GM18858 (cell line): Measurements from ENCODE around the gene DCUN1D1.

Source experiments
- ATAC-seq: cut with Tn5 transposase; IDR thresholded peaks from one replicate; pipeline ENCODE4 v1.9.1; 2021; ENCODE audit not compliant: unreplicated experiment

Gene DCUN1D1

DNA sequence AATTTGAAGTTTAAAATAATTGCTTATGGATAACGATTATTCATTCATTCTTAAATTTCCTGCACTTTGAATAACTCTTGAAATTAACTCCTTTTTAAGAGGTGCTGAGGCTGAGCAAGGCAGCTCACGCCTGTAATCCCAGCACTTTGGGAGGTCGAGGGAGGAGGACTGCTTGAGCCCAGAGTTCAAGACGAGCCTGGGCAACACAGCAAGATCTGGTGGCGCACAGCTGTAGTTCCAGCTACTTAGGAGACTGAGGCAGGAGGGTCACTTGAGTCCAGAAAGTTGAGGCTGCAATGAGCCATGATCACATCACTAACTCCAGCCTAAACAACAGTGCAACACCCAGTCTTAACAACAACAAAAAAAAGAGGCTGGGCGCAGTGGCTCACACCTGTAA lies 8.0 kb downstream of the DCUN1D1 start:
- no peak for ATAC-seq

DNA sequence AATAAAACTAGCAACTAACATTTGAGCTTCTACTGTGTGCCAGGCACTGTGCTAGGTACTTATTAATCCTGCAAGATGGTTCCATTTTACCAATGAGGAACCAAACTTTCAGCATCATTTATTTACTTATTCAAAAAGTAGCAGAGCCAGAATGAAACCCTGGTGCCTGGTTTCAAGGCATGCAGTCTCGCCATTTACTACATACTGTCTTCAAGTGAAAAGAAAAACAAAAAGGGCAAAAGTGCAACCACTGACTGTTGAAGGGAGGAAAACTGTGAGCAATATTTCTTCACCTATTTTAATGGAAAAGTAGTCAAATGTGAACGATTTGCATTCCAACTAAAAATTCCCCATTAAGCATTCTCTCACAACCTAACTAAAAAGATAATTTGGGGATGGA lies 8.7 kb downstream of the DCUN1D1 start:
- peak; percentile 46 for ATAC-seq

DNA sequence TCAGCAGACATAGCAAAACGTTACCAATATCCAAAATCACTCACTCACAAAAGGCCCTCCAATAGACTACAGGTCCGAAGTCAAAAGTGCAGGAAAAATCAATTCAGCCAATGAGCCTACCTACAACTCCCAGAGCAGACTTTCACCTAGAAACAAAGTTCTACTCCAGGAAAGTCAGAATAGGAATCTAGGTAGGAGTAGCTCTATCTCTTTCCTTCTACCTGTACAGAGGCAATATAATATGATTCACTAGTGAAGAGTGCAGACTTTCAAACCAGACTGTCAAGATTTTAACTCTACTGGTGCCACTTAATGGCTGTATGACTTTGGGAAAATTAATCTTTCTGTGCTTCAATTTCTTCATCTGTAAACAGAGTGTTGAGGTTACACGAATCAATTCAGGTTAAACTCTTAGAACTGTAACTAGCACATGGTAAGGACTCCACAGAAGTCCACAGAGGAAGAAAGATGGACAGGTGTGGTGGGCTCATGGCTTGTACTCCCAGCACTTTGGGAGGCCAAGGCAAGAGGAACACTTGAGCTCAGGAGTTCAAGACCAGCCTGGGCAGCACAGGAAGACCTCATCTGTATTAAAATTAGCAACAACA lies 9.4 kb downstream of the DCUN1D1 start:
- no peak for ATAC-seq

DNA sequence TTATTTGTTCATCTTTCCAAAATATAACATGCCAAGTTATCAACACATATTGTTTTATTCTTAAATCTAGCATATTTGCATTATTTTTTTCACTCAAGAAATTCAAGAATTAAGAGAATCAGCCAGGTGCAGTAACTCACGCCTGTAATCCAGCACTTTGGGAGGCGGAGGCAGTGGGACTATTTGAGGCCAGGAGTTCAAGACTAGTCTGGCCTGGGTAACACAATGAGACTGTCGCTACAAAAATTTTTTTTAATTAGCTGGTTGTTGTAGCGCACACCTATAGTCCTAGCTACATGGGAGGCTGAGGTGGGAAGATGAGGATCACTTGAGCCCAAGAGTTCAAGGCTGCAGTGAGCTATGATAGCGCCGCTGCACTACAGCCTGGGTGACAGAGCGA lies 10.5 kb downstream of the DCUN1D1 start:
- ATAC-seq: no peak

DNA sequence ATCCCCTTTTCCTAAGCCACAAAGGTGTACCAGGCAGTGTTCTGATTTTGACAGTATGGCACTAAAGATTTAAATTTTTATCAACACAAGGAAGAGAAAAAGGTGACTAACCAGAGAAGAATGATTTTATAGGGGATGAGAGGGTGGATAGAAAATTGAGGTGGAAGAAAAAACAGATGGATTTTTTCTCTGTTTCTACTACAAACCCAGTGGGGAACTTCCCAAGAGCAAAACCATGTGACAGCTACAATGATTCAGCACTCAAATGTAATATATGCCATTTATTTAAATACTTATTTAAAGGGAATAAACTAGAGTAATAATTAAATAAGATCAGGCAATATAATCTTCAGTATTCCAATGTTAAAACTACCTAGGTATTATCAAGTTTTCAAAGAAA lies 11.1 kb downstream of the DCUN1D1 start:
- ATAC-seq: no peak

DNA sequence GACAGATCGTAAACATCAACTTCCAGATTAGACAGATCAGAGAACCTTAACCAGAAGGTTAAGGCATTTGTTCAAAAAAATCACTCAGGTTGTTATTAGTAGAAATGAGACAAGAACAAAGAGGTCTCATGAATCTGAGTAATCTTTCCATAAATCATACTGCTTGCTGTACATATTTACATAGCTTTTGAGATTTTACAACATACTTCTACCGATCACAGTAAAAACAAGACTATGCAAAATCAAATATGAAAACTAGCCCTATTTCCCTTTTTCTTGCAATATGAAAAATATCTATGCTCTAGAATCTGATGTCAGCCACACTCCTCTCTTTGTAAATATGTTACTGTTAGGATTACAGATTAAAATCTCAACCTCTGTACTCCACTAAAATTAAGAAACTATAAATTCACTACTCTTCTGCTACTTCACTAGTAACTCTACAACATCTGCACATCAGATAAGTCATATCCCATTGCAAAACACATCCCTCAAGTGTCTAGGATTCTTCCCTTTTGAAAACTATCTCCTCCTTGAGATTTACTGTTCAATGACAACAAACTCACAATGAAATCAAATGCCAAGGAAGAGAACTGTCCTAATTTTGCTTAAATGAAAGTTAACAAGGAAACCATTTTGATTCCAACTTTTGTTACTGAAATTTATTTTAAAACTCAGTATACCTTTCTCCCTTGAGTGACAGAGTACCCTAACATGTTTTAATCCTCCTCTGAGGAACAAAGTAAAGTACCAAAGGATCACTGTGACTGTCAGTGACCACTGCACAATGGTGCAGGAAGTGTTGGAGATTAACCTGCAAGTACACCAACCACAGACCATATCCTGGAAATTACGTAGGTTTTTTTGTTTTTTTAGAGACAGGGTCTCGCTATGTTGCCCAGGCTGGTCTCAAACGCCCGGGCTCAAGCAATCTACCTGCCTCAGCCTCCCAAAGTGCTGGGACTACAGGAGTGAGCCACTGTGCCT lies 12.8 kb downstream of the DCUN1D1 start:
- ATAC-seq: peak; percentile 65

DNA sequence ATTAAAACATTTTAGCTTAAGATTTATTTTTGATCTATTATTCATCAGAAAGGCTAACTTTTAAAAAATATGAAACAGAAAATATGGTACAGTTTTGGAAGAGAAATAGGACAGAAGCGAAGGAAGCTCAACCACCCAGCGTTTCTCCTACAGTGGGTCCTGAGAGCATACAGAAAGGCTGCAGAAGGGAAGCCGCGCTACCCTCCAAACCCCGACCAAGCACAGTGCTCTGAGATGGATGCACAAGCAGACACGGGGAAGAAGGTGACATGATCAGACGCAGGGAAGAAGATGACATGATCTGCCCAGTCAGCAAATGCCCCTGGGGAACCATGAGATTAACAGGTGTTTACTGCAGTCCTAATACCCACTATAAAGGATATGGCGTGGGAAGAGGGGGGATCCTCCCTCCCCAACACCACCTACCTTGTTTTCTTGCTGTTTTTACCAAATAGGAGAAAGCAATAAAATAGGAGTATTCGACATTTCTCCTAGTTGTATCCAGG lies 14.4 kb downstream of the DCUN1D1 start:
- ATAC-seq: no peak

DNA sequence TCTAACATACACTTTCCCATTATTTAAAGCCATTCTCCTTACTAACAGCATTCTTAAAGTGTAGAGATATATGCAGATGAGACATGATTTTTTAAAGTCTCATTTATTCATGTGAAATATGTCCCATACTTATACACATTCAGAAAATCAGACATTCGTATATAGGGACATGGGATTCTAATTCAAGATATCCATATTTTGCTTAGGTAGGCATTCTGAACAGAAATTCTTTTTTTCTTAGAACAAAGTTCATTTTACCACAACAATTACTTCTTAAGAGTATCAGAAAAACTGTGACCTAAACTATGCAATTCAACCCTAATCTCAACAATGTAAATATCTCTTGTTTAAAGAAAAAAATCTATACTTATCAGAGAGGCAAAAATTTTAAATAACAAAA lies 16.2 kb downstream of the DCUN1D1 start:
- no peak for ATAC-seq

DNA sequence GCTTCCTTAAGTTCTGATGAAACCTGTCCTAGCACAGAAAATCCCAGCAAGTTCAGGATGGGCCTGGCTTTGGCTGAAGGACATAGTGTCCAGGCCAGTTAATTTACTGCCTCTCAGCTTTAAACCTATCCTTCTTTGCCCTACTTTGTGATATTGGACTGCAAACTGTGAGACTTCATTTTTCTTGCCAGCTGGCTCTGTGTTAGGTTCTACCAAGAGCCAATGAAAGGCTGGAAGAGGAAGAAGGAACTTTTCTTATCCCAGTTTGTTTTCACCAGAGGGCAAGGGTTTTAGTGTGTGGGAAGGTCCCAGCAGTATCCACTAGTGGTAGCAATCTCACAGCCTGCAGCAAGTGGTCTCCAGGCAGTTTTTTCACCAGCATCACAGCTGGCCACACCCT lies 18.2 kb downstream of the DCUN1D1 start:
- no peak for ATAC-seq

DNA sequence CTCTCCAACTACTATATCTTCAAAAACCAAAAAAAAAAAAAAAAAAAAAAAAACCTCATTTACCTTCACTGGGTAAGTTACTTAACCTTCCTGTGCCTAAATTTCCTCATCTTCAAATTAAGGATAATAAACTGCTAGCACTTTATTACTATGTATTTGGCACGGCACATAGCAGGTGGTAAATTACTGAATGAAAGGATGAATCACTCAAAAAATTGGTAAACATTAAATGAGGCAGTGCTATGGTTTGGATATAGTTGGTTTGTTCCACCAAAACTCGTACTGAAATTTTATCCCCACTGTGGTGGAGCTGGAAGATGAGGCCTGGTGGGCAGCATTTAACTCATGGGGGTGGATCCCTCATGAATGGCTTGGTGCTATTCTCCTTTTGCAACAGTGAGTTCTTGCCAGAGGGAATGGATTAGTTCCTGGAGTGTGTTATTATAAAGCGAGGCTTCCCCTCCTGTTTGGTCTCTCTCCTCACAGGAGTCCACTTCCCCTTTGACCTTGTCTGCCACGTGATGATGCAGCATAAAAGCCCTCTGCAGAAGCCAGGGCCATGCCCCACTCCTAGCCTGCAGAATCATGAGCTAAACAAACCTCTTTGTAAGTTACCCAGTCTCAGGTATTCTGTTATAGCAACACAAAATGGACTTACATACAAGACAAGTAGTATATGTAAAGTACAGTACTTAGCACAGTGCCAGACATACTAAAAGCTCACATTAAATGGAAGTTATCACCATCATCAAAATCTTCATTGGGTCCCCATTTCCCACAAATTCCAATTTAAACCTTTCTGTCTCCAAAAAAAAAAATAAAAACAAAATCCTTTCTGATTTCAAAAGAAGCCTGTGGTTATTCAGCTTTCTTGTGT lies 20.6 kb downstream of the DCUN1D1 start:
- no peak for ATAC-seq

DNA sequence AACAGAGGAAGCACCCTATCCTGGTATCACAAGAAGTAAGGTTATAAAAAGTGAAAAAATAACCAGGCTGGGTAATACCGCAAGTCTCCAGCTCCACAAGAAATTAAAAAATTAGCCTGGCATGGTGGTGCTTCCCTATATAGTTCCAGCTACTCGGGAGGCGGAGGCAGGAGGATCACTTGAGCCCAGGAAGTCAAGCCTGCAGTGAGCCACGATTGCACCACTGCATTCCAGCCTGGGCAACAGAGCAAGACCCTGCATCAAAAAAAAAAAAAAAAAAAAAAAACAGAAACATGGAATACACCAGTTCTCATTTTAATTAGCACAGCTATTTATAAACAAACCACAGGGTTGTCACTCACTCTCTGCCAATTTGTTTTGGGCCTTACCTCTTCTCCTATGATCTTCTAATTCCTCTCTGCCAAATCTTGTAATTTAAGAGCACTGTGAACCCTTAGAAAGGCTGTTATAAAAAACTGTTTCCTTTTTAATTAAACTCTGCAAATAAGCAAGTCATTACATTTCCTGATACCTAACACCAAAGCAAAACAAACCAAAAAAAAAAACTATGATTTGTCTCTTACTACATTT lies 22.6 kb downstream of the DCUN1D1 start:
- no peak for ATAC-seq

DNA sequence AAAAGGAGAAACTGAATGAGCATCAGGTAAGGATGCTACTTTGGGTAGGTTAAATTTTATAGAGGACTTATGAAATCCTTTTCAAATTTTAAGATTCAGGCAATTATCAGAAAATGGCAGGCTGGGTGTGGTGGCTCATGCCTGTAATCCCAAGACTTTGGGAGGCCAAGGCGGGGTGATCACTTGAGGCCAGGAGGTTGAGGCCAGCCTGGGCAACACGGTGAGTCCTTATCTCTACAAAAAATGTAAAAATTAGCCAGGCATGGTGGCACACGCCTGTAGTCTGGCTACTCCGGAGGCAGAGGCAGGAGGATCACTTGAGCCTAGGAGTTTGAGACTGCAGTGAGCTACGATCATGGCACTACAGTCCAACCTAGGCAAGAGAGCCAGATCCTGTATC lies 23.1 kb downstream of the DCUN1D1 start:
- no peak for ATAC-seq

DNA sequence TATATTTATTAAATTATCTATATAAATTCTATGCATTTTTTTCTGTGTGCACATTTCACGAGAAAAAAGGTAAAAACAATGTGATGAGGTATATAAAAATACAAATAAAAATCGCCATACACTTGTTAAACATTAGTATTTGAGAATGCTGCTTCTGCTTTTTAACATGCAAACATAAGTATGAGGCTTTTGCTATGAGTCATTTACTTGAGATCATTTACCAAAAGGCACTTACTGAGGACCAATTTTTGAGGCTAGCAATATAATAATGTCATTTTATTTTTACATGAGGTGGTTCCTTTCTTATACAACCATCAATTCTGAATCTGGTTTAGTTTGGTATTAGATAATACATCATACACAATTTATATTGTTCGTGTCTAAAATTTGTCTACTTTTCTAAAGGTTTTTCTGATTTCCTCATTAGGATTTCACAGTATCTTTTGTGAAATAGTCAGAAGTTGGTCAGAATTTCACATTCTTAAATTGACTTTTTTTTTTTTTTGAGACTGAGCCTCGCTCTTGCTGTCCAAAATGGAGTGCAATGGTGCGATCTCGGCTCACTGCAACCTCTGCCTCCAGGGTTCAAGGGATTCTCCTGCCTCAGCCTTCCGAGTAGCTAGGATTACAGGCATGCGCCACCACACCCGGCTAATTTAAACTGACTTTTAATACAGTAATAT lies 25.6 kb downstream of the DCUN1D1 start:
- ATAC-seq: peak; percentile 92

DNA sequence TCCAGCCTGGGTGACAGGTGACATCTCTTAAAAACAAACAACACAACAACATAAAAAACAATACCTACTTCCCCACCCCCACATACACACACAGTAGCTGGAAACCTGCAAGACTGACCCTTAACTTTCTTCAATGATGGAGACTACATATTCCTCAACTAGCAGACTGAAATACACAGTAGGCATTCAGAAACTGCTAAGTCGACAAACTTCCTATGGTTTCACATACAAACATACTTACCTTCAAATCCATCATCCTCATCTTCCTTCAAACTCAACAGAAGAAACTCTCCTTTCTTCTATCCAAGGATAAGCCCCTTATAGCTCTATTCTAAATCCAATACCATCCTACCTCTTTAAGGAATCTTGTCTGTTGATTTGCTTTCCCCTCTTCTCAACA lies 30.6 kb downstream of the DCUN1D1 start:
- no peak for ATAC-seq

DNA sequence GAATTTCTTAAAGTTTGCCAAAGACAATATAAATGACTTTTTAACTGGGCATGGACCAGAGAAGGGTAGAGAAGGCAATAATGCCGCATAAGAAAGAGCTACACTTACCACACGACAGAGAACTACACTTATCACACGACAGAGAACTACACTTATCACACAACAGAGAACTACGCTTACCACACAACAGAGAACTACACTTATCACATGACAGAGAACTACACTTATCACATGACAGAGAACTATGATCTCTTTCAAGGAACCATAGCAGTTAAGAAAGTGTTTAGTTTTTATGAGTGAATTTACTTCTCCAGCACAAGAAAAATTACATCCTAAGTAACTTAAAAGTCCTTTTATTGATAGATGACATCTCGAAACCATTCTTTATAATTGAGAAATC lies 32.0 kb downstream of the DCUN1D1 start:
- ATAC-seq: no peak

DNA sequence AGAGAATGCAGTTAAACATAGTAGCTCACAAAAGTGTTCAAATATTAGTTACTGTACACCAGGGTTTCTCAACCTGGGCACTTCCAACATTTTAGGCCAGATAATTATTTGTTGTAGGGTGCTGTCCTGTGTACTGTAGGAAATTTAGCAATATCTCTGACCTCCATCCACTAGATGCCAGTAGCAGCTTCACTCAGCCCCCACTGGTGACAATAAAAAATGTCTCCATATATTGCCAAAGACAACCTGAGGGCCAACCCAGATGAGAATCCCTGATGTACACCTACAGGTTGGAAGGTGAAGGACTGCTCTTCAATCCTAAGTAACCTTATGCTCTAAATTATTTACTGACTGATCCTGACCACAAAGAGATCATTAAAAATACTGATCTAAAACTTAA lies 32.5 kb downstream of the DCUN1D1 start:
- ATAC-seq: no peak

DNA sequence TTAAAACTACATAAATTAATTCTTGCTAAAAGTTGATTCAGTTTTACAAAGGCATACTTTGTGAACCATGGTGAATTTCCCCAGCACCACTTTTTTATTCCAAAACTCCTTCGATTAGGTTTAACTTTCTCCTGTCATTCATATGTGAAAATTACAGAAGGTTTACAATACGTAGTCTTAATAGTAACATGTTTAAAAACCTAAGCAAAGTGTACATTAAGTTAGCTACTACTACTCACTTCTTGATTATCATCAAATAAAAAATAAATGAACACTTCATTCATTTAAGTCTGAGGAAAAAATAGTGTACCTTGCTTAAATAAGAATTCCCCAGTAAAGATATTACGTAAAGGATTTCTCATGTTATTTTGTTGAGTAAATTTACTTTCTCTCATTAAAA lies 38.6 kb downstream of the DCUN1D1 start:
- ATAC-seq: no peak

DNA sequence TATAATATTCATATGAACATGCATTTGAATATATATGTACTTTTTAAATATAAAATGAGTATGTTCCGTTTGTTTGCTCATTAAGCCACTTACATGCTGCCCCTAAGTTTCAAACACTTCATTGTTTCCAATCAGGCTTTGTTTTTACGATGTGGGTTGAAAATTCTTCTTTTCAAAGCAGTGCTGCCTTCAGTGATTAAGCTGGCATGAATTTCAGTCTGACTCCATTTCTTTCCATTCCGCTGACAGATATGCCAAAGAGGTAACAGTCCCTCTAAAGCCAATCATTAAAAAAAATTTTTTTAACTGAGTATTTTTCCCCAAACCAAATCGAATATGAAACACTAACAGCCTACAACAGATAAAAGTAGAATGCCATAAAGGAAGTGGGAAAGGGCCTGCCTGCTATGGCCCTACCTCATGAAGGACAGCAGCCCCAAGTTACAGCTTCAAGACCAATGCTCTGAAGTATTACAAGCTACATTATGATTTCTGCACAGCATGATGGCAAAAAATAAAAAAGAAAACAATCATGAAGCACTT lies 40.0 kb downstream of the DCUN1D1 start:
- no peak for ATAC-seq

DNA sequence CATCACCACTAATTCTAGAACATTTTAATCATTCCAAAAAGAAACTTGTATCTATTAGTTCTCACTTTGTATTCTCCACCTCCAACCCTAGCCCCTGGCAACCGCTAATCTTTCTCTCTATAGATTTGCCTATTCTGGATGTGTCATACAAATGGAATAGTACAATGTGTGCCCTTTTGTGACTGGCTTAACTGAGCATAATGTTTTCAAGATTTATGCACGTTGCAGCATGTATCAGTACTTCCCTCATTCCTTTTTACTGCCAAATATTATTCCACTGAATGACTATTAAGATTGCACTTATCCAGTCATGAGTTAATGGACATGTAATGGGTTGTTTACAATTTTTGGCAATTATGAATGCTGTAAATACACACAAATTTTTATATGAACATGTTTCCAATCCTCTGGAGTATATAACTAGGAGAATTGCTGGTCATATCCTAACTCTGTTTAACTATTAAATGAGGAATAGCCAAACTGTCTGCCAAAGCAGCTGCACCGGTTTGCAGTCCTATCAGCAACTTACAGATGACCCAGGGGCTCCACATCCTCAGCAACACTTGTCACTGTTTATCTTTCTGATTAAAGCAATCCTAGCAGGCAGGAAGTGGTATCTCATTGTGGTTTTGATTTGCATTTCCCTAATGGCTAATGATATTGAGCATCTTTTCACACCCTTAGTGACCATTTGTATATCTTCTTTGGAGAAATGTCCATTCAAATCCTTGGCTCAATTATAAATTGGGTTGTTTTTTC lies 42.9 kb downstream of the DCUN1D1 start:
- peak; percentile 86 for ATAC-seq
